PC-9 (cell line): ENCODE results near the gene RYR2. TPM values are rescaled to one million over a fixed set of nuclear protein-coding genes. Genes with fewer than 3 reads are reported as not detected.

Experiments used
- BruUV-seq: library from RNA; stranded (reverse); fragments of 400-500 nt; replicated peaks from 2 replicates; lab custom pipeline; 2021; lab: Mats Ljungman, UMichigan
- CTCF ChIA-PET: fragments of 300-600 bp; sonication (Branson Sonifier 250); formaldehyde crosslinking; loops from one replicate; lab custom pipeline; 2022; ENCODE audit warnings: antibody characterized with exemption; lab: Charles Lee
- POLR2A ChIA-PET: fragments of 300-600 bp; sonication (Branson Sonifier 250); formaldehyde crosslinking; loops from one replicate; lab custom pipeline; 2022; ENCODE audit warnings: antibody characterized with exemption; ENCODE audit not compliant: unreplicated experiment; lab: Charles Lee
- DNase-seq, 2 experiments: peaks; one replicate each; pipeline versions ENCODE4 v3.0.0 to v3.0.0-alpha.2; 2015 to 2022; ENCODE audit warnings: mixed read lengths in 1 of 2
- H2AFZ ChIP-seq: fragments of 200-600 bp; sonication (generic); 2 replicates; pipeline ENCODE4 v1.8.1; 2017; ENCODE audit warnings: antibody characterized with exemption
- H3F3A ChIP-seq: fragments of 200-600 bp; sonication (generic); 2 replicates; pipeline ENCODE4 v1.8.1; 2017; ENCODE audit warnings: antibody characterized with exemption, mild to moderate bottlenecking, low read depth; ENCODE audit not compliant: insufficient read depth
- H3K27ac ChIP-seq: fragments of 200-600 bp; sonication (generic); 2 replicates; pipeline ENCODE4 v1.6.1; 2016; ENCODE audit warnings: mixed run types
- H3K27me3 ChIP-seq: fragments of 200-600 bp; sonication (generic); 2 replicates; pipeline ENCODE4 v1.6.1; 2016; ENCODE audit warnings: low read depth, mixed run types; ENCODE audit not compliant: insufficient read depth
- H3K36me3 ChIP-seq: fragments of 200-600 bp; sonication (generic); 2 replicates; pipeline ENCODE4 v1.6.1; 2016; ENCODE audit warnings: low read depth, mixed run types
- H3K4me1 ChIP-seq: fragments of 200-600 bp; sonication (generic); replicated peaks from 2 replicates; pipeline ENCODE4 v1.6.1; 2016; ENCODE audit warnings: mixed run types; ENCODE audit not compliant: insufficient read depth
- H3K4me2 ChIP-seq: fragments of 200-600 bp; sonication (generic); 2 replicates; pipeline ENCODE4 v1.6.1; 2017; ENCODE audit warnings: mixed run types
- H3K4me3 ChIP-seq: fragments of 200-600 bp; sonication (generic); 2 replicates; pipeline ENCODE4 v1.6.1; 2016; ENCODE audit warnings: mixed run types
- H3K79me2 ChIP-seq: fragments of 200-600 bp; sonication (generic); 2 replicates; pipeline ENCODE4 v1.6.1; 2017; ENCODE audit warnings: low read depth, mixed run types
- H3K9me2 ChIP-seq: fragments of 200-600 bp; sonication (generic); 2 replicates; pipeline ENCODE4 v1.8.1; 2017; ENCODE audit warnings: mild to moderate bottlenecking; ENCODE audit not compliant: insufficient read depth
- H3K9me3 ChIP-seq: fragments of 200-600 bp; sonication (generic); 2 replicates; pipeline ENCODE4 v1.8.1; 2016; ENCODE audit warnings: low read depth; ENCODE audit not compliant: insufficient read depth
- H4K20me1 ChIP-seq: fragments of 200-600 bp; sonication (generic); 2 replicates; pipeline ENCODE4 v1.8.1; 2017; ENCODE audit not compliant: insufficient read depth
- CTCF ChIP-seq: fragments of 200-600 bp; sonication (generic); conservative IDR thresholded peaks from 2 replicates; pipeline ENCODE4 v1.6.1; 2017; ENCODE audit warnings: mixed run types, antibody characterized with exemption, mild to moderate bottlenecking, moderate library complexity
- EZH2 ChIP-seq: fragments of 200-600 bp; sonication (generic); IDR thresholded peaks from 2 replicates; pipeline ENCODE4 v1.8.0; 2017; ENCODE audit warnings: antibody characterized with exemption, low read depth
- intact Hi-C: fragments of 100-400 bp; cut with micrococcal nuclease; formaldehyde crosslinking; loops from one replicate; pipeline ENCODE4 v1.10.0; 2022; ENCODE audit not compliant: unreplicated experiment
- total RNA-seq: library from RNA; stranded (reverse); gene quantifications from 2 replicates; pipeline ENCODE4 v1.2.3, GENCODE V29; 2021

RYR2 gene
- total RNA-seq, 1 experiment from 2014 or later: not detected

- no peaks in the 10 kb centered on the region for H3K36me3 ChIP-seq
- ChIA-PET POLR2A (no interaction called here), CTCF (no interaction called here)
- H3K79me2 ChIP-seq: no peaks in the 10 kb centered on the region
- no peak overlapping the region for H3K4me2 ChIP-seq
- no peaks in the 10 kb centered on the region for H3F3A ChIP-seq
- intact Hi-C loops: no loop called here
- H3K4me3 ChIP-seq: no peak overlapping the region
- TF ChIP-seq EZH2 (no peak), CTCF (no peak)
- no peaks in the 10 kb centered on the region for H3K9me2 ChIP-seq
- no peaks in the 10 kb centered on the region for H3K9me3 ChIP-seq
- no peaks in the 10 kb centered on the region for H4K20me1 ChIP-seq
- H2AFZ ChIP-seq: no peak overlapping the region
- H3K27ac ChIP-seq: no peak overlapping the region
- no peak for DNase-seq
- H3K27me3 ChIP-seq: peaks cover 55% of the 10 kb centered on the region
- H3K4me1 ChIP-seq: no peaks in the 10 kb centered on the region
- no TSS peak for BruUV-seq
Measured at GRCh38 chr1:237171454-237172117, 129.6 kb downstream of the RYR2 start.

GRCh38 chr1:237172118-237172485 lies 130.1 kb downstream of the RYR2 start:
- CTCF ChIA-PET: no interaction called here
- H2AFZ ChIP-seq: no peak overlapping the region
- intact Hi-C loops: no loop called here
- no peaks in the 10 kb centered on the region for H3K9me2 ChIP-seq
- H3K27ac ChIP-seq: no peak overlapping the region
- no peaks in the 10 kb centered on the region for H3K36me3 ChIP-seq
- no peaks in the 10 kb centered on the region for H3K4me1 ChIP-seq
- TF ChIP-seq CTCF (no peak), EZH2 (no peak)
- H3K27me3 ChIP-seq: peaks cover 55% of the 10 kb centered on the region
- H3K79me2 ChIP-seq: no peaks in the 10 kb centered on the region
- BruUV-seq: no TSS peak
- POLR2A ChIA-PET: no interaction called here
- no peaks in the 10 kb centered on the region for H3F3A ChIP-seq
- DNase-seq: no peak
- H3K9me3 ChIP-seq: no peaks in the 10 kb centered on the region
- no peak overlapping the region for H3K4me2 ChIP-seq
- no peak overlapping the region for H3K4me3 ChIP-seq
- H4K20me1 ChIP-seq: no peaks in the 10 kb centered on the region

- Histone ChIP-seq H3K27ac (no peak overlapping the region), H2AFZ (no peak overlapping the region), H3F3A (no peaks in the 10 kb centered on the region), H3K9me3 (no peaks in the 10 kb centered on the region), H4K20me1 (no peaks in the 10 kb centered on the region), H3K9me2 (no peaks in the 10 kb centered on the region; the same call in 1 of the 2 replicates), H3K36me3 (no peaks in the 10 kb centered on the region), H3K4me3 (no peak overlapping the region), H3K27me3 (peaks cover 39% of the 10 kb centered on the region), H3K4me2 (no peak overlapping the region), H3K4me1 (no peaks in the 10 kb centered on the region), H3K79me2 (no peaks in the 10 kb centered on the region)
- no TSS peak for BruUV-seq
- DNase-seq: no peak
- TF ChIP-seq CTCF: no peak
- TF ChIP-seq EZH2: no peak
- POLR2A ChIA-PET: no interaction called here
- intact Hi-C loops: no loop called here
- CTCF ChIA-PET: no interaction called here
Measured at GRCh38 chr1:237179503-237179902, 137.5 kb downstream of the RYR2 start.
